GM12864 (cell line): ENCODE measurements around the gene BTBD8.

Experiments used
- DNase-seq: peaks from one replicate; pipeline ENCODE4 v3.0.0-alpha.2; 2011; ENCODE audit warnings: low read depth
- H3K4me3 ChIP-seq: 2 replicates; pipeline ENCODE4 v1.5.1; 2011; ENCODE audit warnings: mild to moderate bottlenecking, low read depth, low read length, control low read depth
- CTCF ChIP-seq: IDR thresholded peaks from 2 replicates; pipeline ENCODE4 v1.5.1; 2011; ENCODE audit warnings: low read depth, mild to moderate bottlenecking, moderate library complexity, low read length, control low read depth, inconsistent platforms; ENCODE audit errors: missing control alignments

BTBD8 gene

GRCh38 chr1:92154934-92155333 lies 74.8 kb downstream of the BTBD8 start:
- no peak for DNase-seq
- H3K4me3 ChIP-seq: no peak overlapping the region
- TF ChIP-seq CTCF: no peak

DNA sequence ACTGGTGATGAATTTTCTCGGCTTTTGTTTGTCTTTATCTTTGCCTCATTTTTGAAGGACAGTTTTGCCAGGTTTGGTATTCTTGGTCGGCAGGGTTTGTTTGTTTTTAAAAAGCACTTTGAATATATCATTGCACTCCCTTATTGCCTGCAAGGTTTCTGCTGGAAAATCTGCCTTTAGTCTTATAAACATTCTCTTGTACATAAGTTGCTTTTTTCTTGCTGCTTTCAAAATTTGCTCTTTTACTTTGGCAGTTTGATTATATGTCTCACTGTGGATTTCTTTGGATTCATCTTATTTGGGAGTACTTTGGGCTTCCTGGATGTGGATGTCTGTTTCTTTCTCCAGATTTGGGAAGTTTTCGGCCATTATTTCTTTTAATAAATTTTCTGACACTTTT lies 79.4 kb downstream of the BTBD8 start:
- no peak for TF ChIP-seq CTCF
- H3K4me3 ChIP-seq: no peak overlapping the region
- no peak for DNase-seq

- TF ChIP-seq CTCF: no peak
- H3K4me3 ChIP-seq: no peak overlapping the region
- no peak for DNase-seq
Observed at GRCh38 chr1:92165389-92165788, 85.2 kb downstream of the BTBD8 start.

DNA sequence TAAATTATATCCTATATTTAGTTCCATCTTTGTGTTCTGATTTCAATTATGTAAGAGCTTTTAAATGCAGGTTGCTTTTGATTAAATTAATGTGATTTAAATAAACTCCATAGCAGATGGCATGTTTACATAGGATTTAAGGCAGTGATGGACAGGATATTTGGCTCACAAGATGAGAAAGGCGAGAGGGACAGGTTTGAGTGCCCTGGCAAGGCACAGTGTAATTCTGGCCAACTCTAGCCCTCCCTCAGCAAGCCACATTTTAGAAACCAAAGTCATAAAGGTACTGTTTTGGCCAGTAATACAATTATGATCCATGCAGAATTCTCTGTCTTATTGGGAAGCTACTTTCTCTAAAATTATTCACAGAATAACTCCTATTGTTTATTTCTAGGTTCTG lies 87.0 kb downstream of the BTBD8 start:
- DNase-seq: no peak
- H3K4me3 ChIP-seq: no peak overlapping the region
- no peak for TF ChIP-seq CTCF

GRCh38 chr1:92168657-92169056 lies 88.5 kb downstream of the BTBD8 start:
- no peak overlapping the region for H3K4me3 ChIP-seq
- TF ChIP-seq CTCF: no peak
- DNase-seq: no peak

GRCh38 chr1:92169214-92170005 lies 89.3 kb downstream of the BTBD8 start:
- no peak overlapping the region for H3K4me3 ChIP-seq
- no peak for TF ChIP-seq CTCF
- DNase-seq: no peak

DNA sequence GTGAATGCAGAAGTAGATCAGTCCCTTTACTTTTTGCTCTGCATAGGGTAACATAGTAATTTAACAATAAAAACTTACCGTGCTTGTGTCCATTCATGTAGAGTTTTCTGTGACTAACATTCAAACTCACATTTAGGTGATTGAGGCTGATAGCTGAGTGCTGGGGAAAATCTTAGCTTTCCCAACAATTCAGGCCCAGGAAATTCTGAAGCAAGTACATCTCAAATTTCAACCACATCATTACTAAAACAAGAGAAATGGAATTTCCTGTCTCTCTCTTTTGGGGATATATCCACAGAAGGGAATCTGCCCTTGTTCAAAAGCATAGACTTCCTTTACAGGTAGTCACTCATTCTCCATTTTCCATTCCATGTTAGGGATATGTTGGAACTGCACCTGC lies 104.5 kb downstream of the BTBD8 start:
- DNase-seq: no peak

More for the DNA sequence above, 104.5 kb downstream of the BTBD8 start:
- no peak overlapping the region for H3K4me3 ChIP-seq
- TF ChIP-seq CTCF: no peak
